ENCODE data around the gene PLEKHG4.
A peak's percentile ranks its signal among the peaks of the same experiment; 100 is the strongest.

PLEKHG4 gene

DNA sequence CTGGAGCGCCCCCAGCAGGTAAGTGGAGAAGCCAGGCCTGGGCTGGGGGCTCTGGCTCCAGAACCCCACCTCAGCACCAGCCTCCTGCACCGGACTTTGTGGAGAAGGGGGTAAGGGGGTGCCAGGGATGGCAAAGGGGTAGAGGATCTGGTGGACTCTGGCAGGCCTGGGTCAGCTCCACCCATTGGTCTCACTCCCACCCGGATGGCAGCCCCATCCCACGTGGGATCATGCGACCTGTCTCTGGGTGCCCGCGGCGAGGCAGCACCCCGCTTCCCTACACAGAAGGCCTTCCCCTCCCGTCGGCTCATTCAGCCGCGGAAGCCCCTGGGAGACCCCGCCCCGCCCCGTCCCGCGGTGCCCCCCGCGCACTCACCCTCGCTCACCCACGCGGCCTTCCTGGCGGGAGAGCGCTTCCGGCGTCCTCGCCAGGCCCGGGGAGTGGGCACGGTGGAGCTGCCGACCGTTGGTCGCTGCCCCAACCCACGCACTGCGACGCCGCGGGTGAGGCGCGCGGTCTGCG is 498 bp upstream of the PLEKHG4 start:
- no peaks in the 10 kb centered on the region for H4K20me1 ChIP-seq (ENCODE audit: insufficient read depth)
- H2AFZ ChIP-seq (ENCODE audit: low read depth): peak overlapping the region; percentile 54
- H3K27me3 ChIP-seq (ENCODE audit: insufficient read depth, low read depth): no peaks in the 10 kb centered on the region
- H3K4me1 ChIP-seq (ENCODE audit: low read depth, poor library complexity, severe bottlenecking): peaks cover 37% of the 10 kb centered on the region
- peak overlapping the region; percentile 83 for H3K4me2 ChIP-seq
- H3K27ac ChIP-seq: peak overlapping the region; percentile 43
- H3K79me2 ChIP-seq (ENCODE audit: insufficient read depth, low read depth): peaks cover 21% of the 10 kb centered on the region
- peak overlapping the region; percentile 79 for H3K9ac ChIP-seq
- no peaks in the 10 kb centered on the region for H3K36me3 ChIP-seq (ENCODE audit: insufficient read depth)
- TF ChIP-seq, protein P1, sequence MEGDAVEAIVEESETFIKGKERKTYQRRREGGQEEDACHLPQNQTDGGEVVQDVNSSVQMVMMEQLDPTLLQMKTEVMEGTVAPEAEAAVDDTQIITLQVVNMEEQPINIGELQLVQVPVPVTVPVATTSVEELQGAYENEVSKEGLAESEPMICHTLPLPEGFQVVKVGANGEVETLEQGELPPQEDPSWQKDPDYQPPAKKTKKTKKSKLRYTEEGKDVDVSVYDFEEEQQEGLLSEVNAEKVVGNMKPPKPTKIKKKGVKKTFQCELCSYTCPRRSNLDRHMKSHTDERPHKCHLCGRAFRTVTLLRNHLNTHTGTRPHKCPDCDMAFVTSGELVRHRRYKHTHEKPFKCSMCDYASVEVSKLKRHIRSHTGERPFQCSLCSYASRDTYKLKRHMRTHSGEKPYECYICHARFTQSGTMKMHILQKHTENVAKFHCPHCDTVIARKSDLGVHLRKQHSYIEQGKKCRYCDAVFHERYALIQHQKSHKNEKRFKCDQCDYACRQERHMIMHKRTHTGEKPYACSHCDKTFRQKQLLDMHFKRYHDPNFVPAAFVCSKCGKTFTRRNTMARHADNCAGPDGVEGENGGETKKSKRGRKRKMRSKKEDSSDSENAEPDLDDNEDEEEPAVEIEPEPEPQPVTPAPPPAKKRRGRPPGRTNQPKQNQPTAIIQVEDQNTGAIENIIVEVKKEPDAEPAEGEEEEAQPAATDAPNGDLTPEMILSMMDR (conservative IDR thresholded peaks at IDR 0.05; ENCODE audit: low read depth, low read length): peak; percentile 44
- H3K4me3 ChIP-seq (IDR thresholded peaks at IDR 0.05; ENCODE audit: insufficient read depth, low read depth, low read length): peak overlapping the region; percentile 53

DNA sequence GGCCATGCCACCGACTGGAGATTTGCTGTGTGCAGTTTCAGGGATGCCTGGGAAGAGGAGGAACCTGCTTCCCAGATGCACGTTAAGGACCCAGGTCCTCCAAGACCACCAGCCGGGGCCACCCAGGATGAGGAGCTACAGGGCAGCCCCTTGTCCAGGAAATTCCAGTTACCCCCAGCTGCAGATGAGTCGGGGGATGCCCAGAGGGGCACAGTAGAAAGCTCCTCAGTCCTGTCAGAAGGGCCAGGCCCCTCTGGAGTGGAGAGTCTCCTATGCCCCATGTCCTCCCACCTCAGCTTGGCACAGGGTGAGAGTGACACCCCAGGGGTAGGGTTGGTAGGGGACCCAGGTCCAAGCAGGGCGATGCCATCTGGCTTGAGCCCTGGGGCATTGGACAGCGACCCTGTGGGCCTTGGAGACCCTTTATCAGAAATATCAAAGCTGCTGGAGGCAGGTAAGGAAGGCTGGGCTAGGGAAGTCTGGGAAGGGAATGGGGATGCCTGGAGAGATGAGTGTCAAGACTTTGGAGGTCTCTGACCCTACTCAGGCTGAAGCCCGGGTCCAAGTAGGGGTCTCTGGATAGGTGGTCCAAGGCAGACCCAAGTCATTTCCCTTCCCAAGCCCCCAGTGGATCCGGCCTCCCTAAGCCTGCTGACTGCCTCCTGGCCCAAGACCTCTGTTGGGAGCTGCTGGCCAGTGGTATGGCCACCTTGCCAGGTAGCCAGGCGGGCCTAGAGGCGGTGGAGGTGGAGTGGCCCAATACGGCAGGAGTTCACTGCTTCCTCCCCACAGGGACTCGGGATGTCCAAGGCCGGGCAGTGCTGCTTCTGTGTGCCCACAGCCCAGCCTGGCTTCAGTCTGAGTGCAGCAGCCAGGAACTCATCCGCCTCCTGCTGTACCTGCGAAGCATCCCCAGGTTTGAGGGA is 1.0 kb downstream of the PLEKHG4 start:
- Histone ChIP-seq H3K9ac (peak overlapping the region; percentile 79; the same call in 1 of the 2 replicates), H3K79me2 (ENCODE audit: insufficient read depth, low read depth) (peaks cover 21% of the 10 kb centered on the region), H2AFZ (ENCODE audit: low read depth) (peak overlapping the region; percentile 54), H3K27ac (no peak overlapping the region), H4K20me1 (ENCODE audit: insufficient read depth) (no peaks in the 10 kb centered on the region), H3K36me3 (ENCODE audit: insufficient read depth) (no peaks in the 10 kb centered on the region), H3K27me3 (ENCODE audit: insufficient read depth, low read depth) (no peaks in the 10 kb centered on the region), H3K4me2 (peak overlapping the region; percentile 69), H3K4me3 (IDR thresholded peaks at IDR 0.05; ENCODE audit: insufficient read depth, low read depth, low read length) (no peak overlapping the region), H3K4me1 (ENCODE audit: low read depth, poor library complexity, severe bottlenecking) (peaks cover 33% of the 10 kb centered on the region)
- TF ChIP-seq, protein P1 (conservative IDR thresholded peaks at IDR 0.05; ENCODE audit: low read depth, low read length): no peak

DNA sequence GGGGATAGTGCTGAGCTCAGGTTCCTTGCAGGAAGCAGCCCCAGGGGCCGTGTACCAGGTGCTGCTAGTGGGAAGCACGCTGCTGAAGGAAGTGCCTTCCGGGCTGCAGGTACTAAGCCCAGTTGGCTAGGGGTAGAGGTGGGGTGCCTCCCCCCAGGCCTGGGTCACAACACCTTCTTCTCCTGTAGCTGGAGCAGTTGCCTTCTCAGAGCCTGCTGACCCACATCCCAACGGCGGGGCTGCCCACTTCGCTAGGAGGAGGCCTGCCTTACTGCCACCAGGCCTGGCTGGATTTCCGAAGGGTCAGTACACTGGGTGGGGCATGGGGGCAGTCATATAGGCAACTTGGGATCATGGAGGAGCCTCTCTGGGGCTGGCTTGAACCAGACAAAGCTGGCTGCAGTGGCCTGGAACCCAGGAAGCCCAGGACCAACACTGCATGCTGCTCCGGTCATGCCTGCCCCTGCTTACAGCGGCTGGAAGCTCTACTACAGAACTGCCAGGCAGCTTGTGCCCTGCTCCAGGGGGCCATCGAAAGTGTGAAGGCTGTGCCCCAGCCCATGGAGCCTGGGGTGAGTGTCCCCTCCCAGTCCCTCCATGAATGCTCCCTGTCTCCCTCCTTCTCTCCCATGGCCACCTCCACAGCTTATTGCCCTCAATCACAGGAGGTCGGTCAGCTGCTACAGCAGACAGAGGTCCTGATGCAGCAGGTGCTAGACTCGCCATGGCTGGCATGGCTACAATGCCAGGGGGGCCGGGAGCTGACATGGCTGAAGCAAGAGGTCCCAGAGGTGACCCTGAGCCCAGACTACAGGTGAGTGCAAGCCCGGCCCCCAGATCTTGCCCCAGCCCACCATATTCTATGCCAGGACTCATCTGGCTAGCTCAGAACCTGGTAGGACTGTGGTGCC is 2.5 kb downstream of the PLEKHG4 start:
- Histone ChIP-seq H3K27me3 (ENCODE audit: insufficient read depth, low read depth) (no peaks in the 10 kb centered on the region), H2AFZ (ENCODE audit: low read depth) (no peak overlapping the region), H3K27ac (no peak overlapping the region), H3K4me2 (no peak overlapping the region), H4K20me1 (ENCODE audit: insufficient read depth) (no peaks in the 10 kb centered on the region), H3K79me2 (ENCODE audit: insufficient read depth, low read depth) (peaks cover 16% of the 10 kb centered on the region), H3K4me1 (ENCODE audit: low read depth, poor library complexity, severe bottlenecking) (peaks cover 19% of the 10 kb centered on the region), H3K9ac (no peak overlapping the region), H3K36me3 (ENCODE audit: insufficient read depth) (no peaks in the 10 kb centered on the region), H3K4me3 (IDR thresholded peaks at IDR 0.05; ENCODE audit: insufficient read depth, low read depth, low read length) (no peak overlapping the region)
- TF ChIP-seq, protein P1 (conservative IDR thresholded peaks at IDR 0.05; ENCODE audit: low read depth, low read length): no peak

DNA sequence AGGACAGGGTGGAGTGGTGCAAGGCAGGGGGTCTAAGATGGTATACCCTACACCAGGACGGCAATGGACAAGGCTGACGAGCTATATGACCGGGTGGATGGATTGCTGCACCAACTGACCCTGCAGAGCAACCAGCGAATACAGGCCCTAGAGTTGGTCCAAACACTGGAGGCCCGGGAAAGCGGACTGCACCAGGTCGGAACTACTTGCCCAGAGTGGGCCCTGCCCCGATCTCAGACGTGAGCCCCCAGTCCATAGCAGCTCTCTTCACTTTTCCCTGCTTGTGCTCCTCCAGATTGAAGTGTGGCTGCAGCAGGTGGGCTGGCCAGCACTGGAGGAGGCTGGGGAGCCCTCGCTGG is 3.1 kb downstream of the PLEKHG4 start:
- H2AFZ ChIP-seq (ENCODE audit: low read depth): no peak overlapping the region
- H4K20me1 ChIP-seq (ENCODE audit: insufficient read depth): no peaks in the 10 kb centered on the region
- H3K4me1 ChIP-seq (ENCODE audit: low read depth, poor library complexity, severe bottlenecking): peaks cover 13% of the 10 kb centered on the region
- H3K79me2 ChIP-seq (ENCODE audit: insufficient read depth, low read depth): peaks cover 15% of the 10 kb centered on the region
- TF ChIP-seq, protein P1 (conservative IDR thresholded peaks at IDR 0.05; ENCODE audit: low read depth, low read length): no peak
- no peak overlapping the region for H3K27ac ChIP-seq
- H3K36me3 ChIP-seq (ENCODE audit: insufficient read depth): no peaks in the 10 kb centered on the region
- H3K27me3 ChIP-seq (ENCODE audit: insufficient read depth, low read depth): no peaks in the 10 kb centered on the region
- H3K9ac ChIP-seq: no peak overlapping the region
- no peak overlapping the region for H3K4me3 ChIP-seq (IDR thresholded peaks at IDR 0.05; ENCODE audit: insufficient read depth, low read depth, low read length)
- H3K4me2 ChIP-seq: no peak overlapping the region

All from KMS-11 (cell line).